MM.1S (cell line): Measurements from ENCODE around the gene AFG3L2.
"Not testable (repeated sequence)": the region's sequence is repeated elsewhere in the genome, so short reads cannot be mapped to it uniquely, and the experiment has no call there.

Experiments used
- DNase-seq: peaks from one replicate; pipeline ENCODE4 v3.0.0-alpha.2; 2015
- H2AFZ ChIP-seq: fragments of 300-600 bp; sonication (generic); 2 replicates; pipeline ENCODE4 v1.6.0; 2016; ENCODE audit warnings: antibody characterized with exemption, low read length
- H3F3A ChIP-seq: fragments of 300-600 bp; sonication (generic); 2 replicates; pipeline ENCODE4 v1.6.1; 2016; ENCODE audit warnings: mild to moderate bottlenecking, antibody characterized with exemption, low read length, moderate library complexity, mixed read lengths; ENCODE audit not compliant: insufficient read depth
- H3K27ac ChIP-seq: fragments of 300-600 bp; sonication (generic); 2 replicates; pipeline ENCODE4 v1.5.1; 2016; ENCODE audit warnings: mild to moderate bottlenecking, low read length
- H3K27me3 ChIP-seq: fragments of 300-600 bp; sonication (generic); replicated peaks from 2 replicates; pipeline ENCODE4 v1.6.0; 2016; ENCODE audit warnings: low read length; ENCODE audit not compliant: insufficient read depth
- H3K36me3 ChIP-seq: fragments of 300-600 bp; sonication (generic); replicated peaks from 2 replicates; pipeline ENCODE4 v1.6.1; 2016; ENCODE audit warnings: mild to moderate bottlenecking, low read length, mixed read lengths; ENCODE audit not compliant: insufficient read depth
- H3K4me1 ChIP-seq: fragments of 300-600 bp; sonication (generic); 2 replicates; pipeline ENCODE4 v1.6.1; 2016; ENCODE audit warnings: low read length, mixed read lengths
- H3K4me2 ChIP-seq: fragments of 300-600 bp; sonication (generic); 2 replicates; pipeline ENCODE4 v1.6.0; 2016; ENCODE audit warnings: low read depth, low read length
- H3K4me3 ChIP-seq: fragments of 300-600 bp; sonication (generic); 2 replicates; pipeline ENCODE4 v1.5.1; 2016; ENCODE audit warnings: low read length, mixed read lengths
- H3K79me2 ChIP-seq: fragments of 300-600 bp; sonication (generic); 2 replicates; pipeline ENCODE4 v1.6.1; 2016; ENCODE audit warnings: mixed run types, low read length, mixed read lengths
- H3K9ac ChIP-seq: fragments of 300-600 bp; sonication (generic); 2 replicates; pipeline ENCODE4 v1.6.1; 2016; ENCODE audit warnings: low read length, mixed read lengths
- H3K9me2 ChIP-seq: fragments of 300-600 bp; sonication (generic); replicated peaks from 2 replicates; pipeline ENCODE4 v1.6.1; 2016; ENCODE audit warnings: mild to moderate bottlenecking, low read length, mixed read lengths; ENCODE audit not compliant: insufficient read depth
- H3K9me3 ChIP-seq: fragments of 300-600 bp; sonication (generic); replicated peaks from 2 replicates; pipeline ENCODE4 v1.6.1; 2016; ENCODE audit warnings: mild to moderate bottlenecking, low read length, mixed read lengths; ENCODE audit not compliant: insufficient read depth
- H4K20me1 ChIP-seq: fragments of 300-600 bp; sonication (generic); 2 replicates; pipeline ENCODE4 v1.6.1; 2016; ENCODE audit warnings: mild to moderate bottlenecking, low read length, moderate library complexity, mixed read lengths; ENCODE audit not compliant: insufficient read depth
- CTCF ChIP-seq: fragments of 300-600 bp; sonication (generic); IDR thresholded peaks from 2 replicates; pipeline ENCODE4 v1.5.1; 2016; ENCODE audit warnings: antibody characterized with exemption, low read length, mixed read lengths
- EZH2 ChIP-seq: fragments of 300-600 bp; sonication (generic); optimal IDR thresholded peaks from 2 replicates; pipeline ENCODE3; 2017; ENCODE audit warnings: low read depth, mild to moderate bottlenecking, antibody characterized with exemption, low read length, mixed read lengths
- EZH2phosphoT487 ChIP-seq: fragments of 300-600 bp; sonication (generic); IDR thresholded peaks from 2 replicates; pipeline ENCODE4 v1.6.1; 2018; ENCODE audit warnings: antibody characterized with exemption, low read length

Gene AFG3L2

GRCh38 chr18:12391487-12392165 lies 14.6 kb upstream of the AFG3L2 start:
- no peaks in the 10 kb centered on the region for H3K79me2 ChIP-seq
- H4K20me1 ChIP-seq: no peaks in the 10 kb centered on the region; the same call in 1 of the 2 replicates
- no peak overlapping the region for H2AFZ ChIP-seq
- no peak overlapping the region for H3K27ac ChIP-seq
- H3F3A ChIP-seq: no peaks in the 10 kb centered on the region
- no peaks in the 10 kb centered on the region for H3K9me3 ChIP-seq
- no peaks in the 10 kb centered on the region for H3K4me1 ChIP-seq
- peak; percentile 69 for DNase-seq
- H3K36me3 ChIP-seq: no peaks in the 10 kb centered on the region
- H3K9me2 ChIP-seq: no peaks in the 10 kb centered on the region
- no peak overlapping the region for H3K4me2 ChIP-seq
- TF ChIP-seq EZH2 (no peak), EZH2phosphoT487 (no peak), CTCF (peak; percentile 90)
- no peak overlapping the region for H3K9ac ChIP-seq
- no peaks in the 10 kb centered on the region for H3K27me3 ChIP-seq
- H3K4me3 ChIP-seq: no peak overlapping the region

- no peaks in the 10 kb centered on the region for H3K9me2 ChIP-seq
- no peak overlapping the region for H3K27ac ChIP-seq
- DNase-seq: no peak
- TF ChIP-seq EZH2phosphoT487 (no peak), EZH2 (no peak), CTCF (no peak)
- H2AFZ ChIP-seq: no peak overlapping the region
- H3K36me3 ChIP-seq: no peaks in the 10 kb centered on the region
- H3K79me2 ChIP-seq: no peaks in the 10 kb centered on the region
- no peak overlapping the region for H3K9ac ChIP-seq
- H3K4me2 ChIP-seq: no peak overlapping the region
- no peaks in the 10 kb centered on the region for H3F3A ChIP-seq
- no peak overlapping the region for H3K4me3 ChIP-seq
- H4K20me1 ChIP-seq: no peaks in the 10 kb centered on the region; the same call in 1 of the 2 replicates
- no peaks in the 10 kb centered on the region for H3K27me3 ChIP-seq
- H3K9me3 ChIP-seq: no peaks in the 10 kb centered on the region
- H3K4me1 ChIP-seq: no peaks in the 10 kb centered on the region
Observed at GRCh38 chr18:12388442-12388841, 11.4 kb upstream of the AFG3L2 start.

GRCh38 chr18:12384261-12384660 lies 7.2 kb upstream of the AFG3L2 start:
- no peaks in the 10 kb centered on the region for H3K9me2 ChIP-seq
- TF ChIP-seq EZH2phosphoT487 (no peak), EZH2 (no peak), CTCF (no peak)
- no peak for DNase-seq
- no peak overlapping the region for H3K4me2 ChIP-seq
- H3K9me3 ChIP-seq: no peaks in the 10 kb centered on the region
- H4K20me1 ChIP-seq: no peaks in the 10 kb centered on the region
- no peaks in the 10 kb centered on the region for H3K36me3 ChIP-seq
- no peaks in the 10 kb centered on the region for H3K27me3 ChIP-seq
- H3K27ac ChIP-seq: no peak overlapping the region
- H3K4me3 ChIP-seq: no peak overlapping the region
- H2AFZ ChIP-seq: no peak overlapping the region
- H3K9ac ChIP-seq: no peak overlapping the region
- no peaks in the 10 kb centered on the region for H3K79me2 ChIP-seq
- H3F3A ChIP-seq: no peaks in the 10 kb centered on the region
- H3K4me1 ChIP-seq: no peaks in the 10 kb centered on the region

- not testable (repeated sequence) for H3K27ac ChIP-seq, H3K4me2 ChIP-seq, H3F3A ChIP-seq, H2AFZ ChIP-seq, H4K20me1 ChIP-seq, H3K79me2 ChIP-seq, H3K4me3 ChIP-seq, H3K9ac ChIP-seq, H3K9me3 ChIP-seq, H3K4me1 ChIP-seq, H3K9me2 ChIP-seq, H3K27me3 ChIP-seq, DNase-seq, H3K36me3 ChIP-seq
Observed at GRCh38 chr18:12383759-12384158, 6.7 kb upstream of the AFG3L2 start.

- H3K79me2 ChIP-seq, H3F3A ChIP-seq, H3K4me3 ChIP-seq, H3K4me1 ChIP-seq, H3K9me2 ChIP-seq, H2AFZ ChIP-seq, H3K9me3 ChIP-seq, H4K20me1 ChIP-seq, DNase-seq, H3K27ac ChIP-seq, H3K36me3 ChIP-seq, H3K27me3 ChIP-seq, H3K4me2 ChIP-seq, H3K9ac ChIP-seq: not testable (repeated sequence)
Observed at GRCh38 chr18:12382221-12382814, 5.3 kb upstream of the AFG3L2 start.
